Neuron (in vitro differentiated cells): ENCODE measurements around the gene TSPAN14.

ENCODE experiments used
- H2AFZ ChIP-seq: one replicate; pipeline ENCODE4 v1.6.1; 2013; ENCODE audit warnings: low read depth, mild to moderate bottlenecking, inconsistent platforms, low read length, moderate library complexity
- H3K27me3 ChIP-seq: one replicate; pipeline ENCODE4 v1.6.1; 2013; ENCODE audit warnings: low read length; ENCODE audit not compliant: insufficient read depth
- H3K36me3 ChIP-seq: one replicate; pipeline ENCODE4 v1.6.1; 2013; ENCODE audit warnings: low read length; ENCODE audit not compliant: insufficient read depth
- H3K4me1 ChIP-seq: one replicate; pipeline ENCODE4 v1.6.1; 2013; ENCODE audit warnings: low read length; ENCODE audit not compliant: insufficient read depth
- H3K4me3 ChIP-seq: 2 replicates; pipeline ENCODE4 v1.5.1; 2013; ENCODE audit warnings: mild to moderate bottlenecking, low read length, moderate library complexity
- H3K9me3 ChIP-seq: one replicate; pipeline ENCODE4 v1.6.1; 2013; ENCODE audit warnings: low read length

TSPAN14 gene

DNA sequence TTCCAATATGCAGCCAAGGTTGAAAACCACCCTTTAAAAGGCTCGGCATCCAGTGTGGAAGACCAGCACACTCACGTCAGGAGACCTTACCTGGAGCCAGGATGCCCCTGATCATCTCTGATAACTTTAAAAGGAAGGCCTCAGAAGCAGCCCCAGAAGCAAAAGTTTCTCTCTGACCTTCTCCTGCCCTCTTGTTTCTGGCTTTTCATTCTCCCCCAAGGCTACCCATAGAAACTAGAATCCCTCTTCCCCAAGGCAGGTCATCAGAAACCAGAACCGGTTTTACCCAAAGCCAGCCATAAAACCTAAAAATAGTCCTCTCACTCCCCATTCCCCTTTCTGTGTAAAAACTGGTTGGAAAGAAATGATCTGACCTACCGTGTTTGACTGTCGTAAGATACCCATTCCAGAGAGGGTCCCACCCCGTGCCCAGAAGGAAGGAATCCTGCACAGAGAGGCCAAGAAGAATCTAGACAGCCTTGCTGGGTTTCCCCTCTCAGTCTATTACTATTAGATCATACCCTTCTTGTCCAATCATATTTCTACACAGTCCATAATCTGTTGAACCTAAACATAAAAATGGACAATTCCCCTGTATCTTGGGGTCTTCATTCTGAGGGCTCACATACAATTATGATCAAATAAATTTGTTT is 17.5 kb upstream of the TSPAN14 start:
- H2AFZ ChIP-seq, result no peak overlapping the region
- H3K27me3 ChIP-seq, result no peaks in the 10 kb centered on the region
- H3K36me3 ChIP-seq, result peaks cover 13% of the 10 kb centered on the region
- no peak overlapping the region for H3K4me3 ChIP-seq
- no peaks in the 10 kb centered on the region for H3K9me3 ChIP-seq
- H3K4me1 ChIP-seq, result no peaks in the 10 kb centered on the region

DNA sequence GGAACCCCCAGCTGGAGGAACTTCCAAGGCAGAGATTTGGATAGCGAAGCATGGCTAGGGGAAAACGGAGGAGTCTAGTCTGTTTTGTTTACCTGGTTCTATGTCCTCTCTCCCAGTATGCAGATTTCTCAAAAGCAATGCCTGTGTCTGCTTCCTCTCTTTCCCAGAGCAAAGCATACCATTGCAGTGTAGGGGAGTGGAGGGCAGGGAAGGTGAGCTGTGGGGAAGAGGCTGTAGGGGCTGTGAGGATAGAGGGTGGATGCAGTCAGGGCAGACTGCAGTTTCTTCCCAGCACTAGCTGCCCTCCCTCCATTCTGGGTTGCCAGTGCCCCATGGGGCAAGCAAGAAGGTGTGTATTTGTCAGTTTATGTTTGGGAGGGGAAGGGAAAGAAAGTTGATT is 16.9 kb upstream of the TSPAN14 start:
- Histone ChIP-seq H3K4me1 (no peaks in the 10 kb centered on the region), H3K27me3 (no peaks in the 10 kb centered on the region), H2AFZ (no peak overlapping the region), H3K4me3 (no peak overlapping the region), H3K9me3 (no peaks in the 10 kb centered on the region), H3K36me3 (peaks cover 6% of the 10 kb centered on the region)

DNA sequence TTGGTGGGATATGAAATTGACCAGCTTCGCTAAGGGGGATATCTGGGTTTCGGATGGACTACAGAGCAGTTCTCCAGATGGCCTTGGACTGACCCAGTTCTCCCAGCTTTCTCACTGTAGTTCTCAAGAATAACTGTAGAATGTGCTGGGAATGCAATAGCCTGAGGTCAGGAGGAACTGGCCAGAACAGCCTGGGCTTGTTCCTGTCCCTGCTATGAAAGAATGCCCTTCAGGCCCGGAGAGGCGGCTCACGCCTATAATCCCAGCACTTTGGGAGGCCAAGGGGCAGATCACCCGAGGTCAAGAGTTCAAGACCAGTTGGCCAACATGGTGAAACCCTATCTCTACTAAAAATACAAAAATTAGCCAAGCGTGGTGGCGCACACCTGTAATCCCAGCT is 12.3 kb upstream of the TSPAN14 start:
- H3K36me3 ChIP-seq, result no peaks in the 10 kb centered on the region
- no peaks in the 10 kb centered on the region for H3K27me3 ChIP-seq
- H2AFZ ChIP-seq, result no peak overlapping the region
- no peaks in the 10 kb centered on the region for H3K9me3 ChIP-seq
- peaks cover 3% of the 10 kb centered on the region for H3K4me1 ChIP-seq
- H3K4me3 ChIP-seq, result no peak overlapping the region

DNA sequence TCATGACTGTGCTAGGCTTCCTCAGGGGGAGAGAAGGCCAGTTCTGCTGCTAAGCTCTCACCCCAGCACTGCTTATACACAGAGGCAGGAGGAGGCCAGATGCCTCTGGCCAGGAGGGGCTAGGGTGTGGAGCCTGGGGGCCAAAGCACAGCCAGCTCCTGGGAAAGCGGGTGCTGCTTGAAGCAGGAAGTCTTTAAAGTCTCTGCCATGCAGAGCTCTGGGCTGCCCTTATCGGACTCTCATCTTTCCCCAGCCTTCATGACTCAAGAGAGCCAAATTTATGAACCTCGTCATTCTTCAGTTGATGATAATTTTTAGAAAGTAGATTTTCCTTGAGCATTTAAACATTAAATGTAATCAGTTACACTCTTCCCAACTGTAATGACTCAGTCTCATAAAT is 11.2 kb upstream of the TSPAN14 start:
- no peaks in the 10 kb centered on the region for H3K9me3 ChIP-seq
- no peak overlapping the region for H3K4me3 ChIP-seq
- no peaks in the 10 kb centered on the region for H3K36me3 ChIP-seq
- H2AFZ ChIP-seq, result no peak overlapping the region
- H3K4me1 ChIP-seq, result peaks cover 3% of the 10 kb centered on the region
- no peaks in the 10 kb centered on the region for H3K27me3 ChIP-seq

DNA sequence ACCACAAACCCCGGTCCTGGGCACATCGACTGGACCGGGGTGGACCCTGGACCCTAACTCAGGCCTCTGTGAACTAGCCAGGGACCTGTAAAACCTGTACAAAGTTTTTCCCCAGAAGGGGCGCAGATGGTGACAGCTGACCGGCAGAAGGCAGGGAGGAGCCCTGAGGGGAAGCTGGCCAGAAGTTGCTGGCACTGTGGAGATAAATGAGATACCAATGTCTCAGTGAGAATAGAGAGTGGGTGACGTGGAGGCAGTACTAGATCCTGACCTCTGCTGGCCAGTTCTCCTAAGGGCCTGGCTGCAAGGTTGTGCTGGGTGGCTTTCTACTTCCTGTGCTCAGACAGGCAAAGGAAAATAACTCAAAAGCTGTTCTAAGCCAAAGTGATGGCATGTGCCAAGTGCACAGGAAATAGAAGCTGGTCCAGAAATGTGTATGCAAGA is 10.6 kb upstream of the TSPAN14 start:
- H3K4me1 ChIP-seq, result peaks cover 3% of the 10 kb centered on the region
- no peaks in the 10 kb centered on the region for H3K36me3 ChIP-seq
- H3K27me3 ChIP-seq, result no peaks in the 10 kb centered on the region
- H3K4me3 ChIP-seq, result no peak overlapping the region
- no peak overlapping the region for H2AFZ ChIP-seq
- no peaks in the 10 kb centered on the region for H3K9me3 ChIP-seq

DNA sequence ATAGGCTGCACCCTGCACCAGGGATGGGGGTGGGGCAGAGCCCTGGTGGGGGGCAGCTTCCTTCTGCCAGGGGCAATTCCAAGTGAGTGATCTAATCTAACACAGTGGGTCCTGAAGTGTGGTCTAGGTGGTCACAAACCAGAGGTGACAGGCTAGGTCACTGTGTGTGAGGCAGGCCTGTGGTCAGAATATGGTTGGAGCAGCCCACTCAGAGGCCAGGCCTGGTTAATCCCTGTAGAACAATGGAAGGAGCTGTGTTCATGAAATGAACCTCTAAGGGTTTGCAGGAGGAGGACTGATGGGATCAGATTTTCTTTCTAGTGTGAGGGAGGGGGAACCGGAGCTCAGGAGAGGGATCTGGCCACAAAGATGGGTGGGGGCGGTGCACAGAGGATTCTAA is 10.0 kb upstream of the TSPAN14 start:
- H3K36me3 ChIP-seq, result no peaks in the 10 kb centered on the region
- no peaks in the 10 kb centered on the region for H3K27me3 ChIP-seq
- no peak overlapping the region for H3K4me3 ChIP-seq
- H3K4me1 ChIP-seq, result peaks cover 3% of the 10 kb centered on the region
- no peaks in the 10 kb centered on the region for H3K9me3 ChIP-seq
- H2AFZ ChIP-seq, result no peak overlapping the region

DNA sequence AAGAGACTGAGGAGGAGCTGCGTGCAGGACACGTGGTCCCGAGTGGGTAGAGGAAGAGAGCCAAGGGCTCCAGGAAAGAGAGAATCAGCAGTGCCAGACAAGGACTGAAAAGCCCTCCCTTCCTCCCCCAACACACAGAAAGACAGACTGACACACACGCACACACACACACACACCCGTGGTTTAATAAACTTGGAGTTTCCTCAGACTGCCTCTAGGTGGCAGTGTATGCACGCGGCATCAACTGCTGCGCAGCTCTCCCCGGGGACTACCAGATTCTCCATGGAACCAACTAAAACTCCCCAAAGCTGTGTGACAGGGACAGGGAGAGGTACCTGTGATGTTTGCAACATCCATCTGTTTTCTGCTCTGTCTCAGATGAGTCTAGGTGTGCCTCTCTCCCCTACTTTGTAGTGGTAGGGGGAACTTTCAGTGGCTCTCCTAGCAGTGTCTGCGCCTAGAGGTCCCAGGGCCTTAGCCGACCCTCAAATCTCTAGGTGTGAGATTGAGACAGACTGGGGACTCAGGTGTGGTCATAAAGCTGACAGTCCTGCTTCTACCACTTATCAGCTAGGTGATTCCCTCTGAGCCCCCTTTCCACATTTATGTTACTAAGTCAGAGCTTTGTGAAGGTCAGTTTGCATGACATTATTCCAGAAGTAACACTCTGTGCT is 9.3 kb upstream of the TSPAN14 start:
- H2AFZ ChIP-seq, result no peak overlapping the region

DNA sequence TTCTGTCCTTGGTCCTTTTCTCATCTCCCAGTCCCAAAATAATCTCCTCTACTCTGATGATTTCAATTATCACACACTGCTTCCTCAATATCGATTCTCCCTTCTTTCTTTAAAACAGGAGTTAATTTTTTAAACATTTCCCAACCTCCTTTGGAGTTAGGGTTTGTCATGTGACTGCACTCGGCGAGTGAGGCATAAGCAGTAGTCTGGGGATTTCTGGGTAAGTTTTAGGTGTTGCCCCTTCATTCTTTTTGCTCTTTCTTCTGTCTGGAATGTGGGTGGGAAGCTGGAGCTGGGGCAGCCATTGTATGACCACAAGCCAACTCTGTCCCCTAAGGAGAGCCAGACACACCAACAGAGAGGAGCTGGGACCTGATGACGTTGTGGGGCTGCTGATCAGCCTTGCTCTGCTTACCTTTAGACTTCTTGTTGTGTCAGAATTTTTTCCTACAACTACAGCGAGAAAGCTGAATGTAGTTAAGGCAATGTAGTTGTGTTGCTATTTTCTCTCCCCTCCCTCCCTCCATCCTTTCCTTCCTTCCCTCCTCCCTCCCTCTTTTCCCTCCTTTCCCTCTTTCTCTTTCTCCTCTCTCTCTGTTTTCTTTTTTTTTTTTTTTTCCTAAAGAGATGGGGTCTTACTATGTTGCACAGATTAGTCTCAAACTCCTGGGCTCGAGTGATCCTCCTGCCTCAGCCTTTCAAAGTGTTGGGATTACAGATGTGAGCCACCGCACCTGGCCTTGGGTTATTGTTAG is 6.5 kb upstream of the TSPAN14 start:
- H3K9me3 ChIP-seq, result peaks cover 2% of the 10 kb centered on the region
- H2AFZ ChIP-seq, result no peak overlapping the region
- no peaks in the 10 kb centered on the region for H3K36me3 ChIP-seq
- no peaks in the 10 kb centered on the region for H3K27me3 ChIP-seq
- peaks cover 3% of the 10 kb centered on the region for H3K4me1 ChIP-seq
- no peak overlapping the region for H3K4me3 ChIP-seq

More for the DNA sequence above, 9.3 kb upstream of the TSPAN14 start:
- Histone ChIP-seq H3K36me3 (no peaks in the 10 kb centered on the region), H3K27me3 (no peaks in the 10 kb centered on the region), H3K4me3 (no peak overlapping the region), H3K9me3 (no peaks in the 10 kb centered on the region), H3K4me1 (peaks cover 3% of the 10 kb centered on the region)

DNA sequence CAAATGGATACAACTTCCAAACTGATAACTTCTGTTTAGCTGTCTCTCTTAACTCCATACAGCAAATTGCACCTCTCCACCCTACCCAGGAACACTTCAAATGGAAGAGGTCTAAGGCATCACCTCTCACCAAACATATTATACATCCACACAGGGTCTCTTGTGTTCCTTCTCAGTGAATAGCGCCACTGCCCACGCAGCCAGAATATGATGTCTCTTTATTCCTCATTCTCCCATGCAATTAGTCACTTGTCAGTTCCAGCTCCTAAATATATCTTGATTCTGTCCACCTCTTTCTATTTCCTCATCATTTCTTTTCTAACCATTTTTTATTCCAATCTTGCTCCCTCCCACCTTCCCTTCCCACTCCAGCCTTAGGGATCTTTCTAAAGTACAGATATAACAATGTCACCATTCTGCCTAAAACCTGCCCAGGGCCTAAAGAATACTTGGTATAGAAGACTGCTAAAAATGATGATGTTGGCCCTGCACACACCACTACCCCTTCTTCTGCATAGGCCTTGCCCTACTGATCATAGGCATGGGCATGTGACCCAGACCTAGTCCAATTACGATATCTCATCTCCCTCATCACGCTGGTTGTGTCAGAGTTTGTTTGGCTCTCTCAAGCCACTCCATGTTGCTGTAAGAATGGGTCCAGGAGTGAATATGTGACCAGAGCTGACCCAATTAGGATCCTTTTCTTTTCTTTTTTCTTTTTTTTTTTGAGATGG is 5.7 kb upstream of the TSPAN14 start:
- H3K36me3 ChIP-seq, result no peaks in the 10 kb centered on the region

DNA sequence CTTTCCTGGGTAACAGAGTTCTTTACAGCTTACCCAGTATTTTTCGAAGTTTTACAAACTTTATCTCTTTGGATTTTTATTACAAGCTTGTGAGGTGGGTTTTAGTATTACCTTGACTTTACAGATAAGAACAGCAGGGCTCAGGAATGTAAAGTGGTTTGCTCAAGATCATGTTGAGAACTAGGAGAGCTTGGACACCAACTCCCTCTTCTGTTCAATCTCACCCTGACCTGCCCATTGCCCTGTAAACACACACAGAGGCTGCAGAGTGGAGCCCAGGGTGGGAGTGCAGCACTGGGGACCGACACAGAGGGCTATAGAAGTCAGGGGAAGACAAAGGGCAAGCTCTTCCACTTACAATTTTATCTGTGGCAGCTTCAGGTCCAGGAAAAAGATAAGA is 4.6 kb upstream of the TSPAN14 start:
- H3K4me3 ChIP-seq, result no peak overlapping the region
- H2AFZ ChIP-seq, result no peak overlapping the region
- H3K36me3 ChIP-seq, result no peaks in the 10 kb centered on the region
- peaks cover 6% of the 10 kb centered on the region for H3K4me1 ChIP-seq
- peaks cover 2% of the 10 kb centered on the region for H3K9me3 ChIP-seq
- H3K27me3 ChIP-seq, result no peaks in the 10 kb centered on the region

More for the DNA sequence above, 5.7 kb upstream of the TSPAN14 start:
- Histone ChIP-seq H2AFZ (no peak overlapping the region), H3K9me3 (peaks cover 2% of the 10 kb centered on the region), H3K4me3 (no peak overlapping the region), H3K27me3 (no peaks in the 10 kb centered on the region), H3K4me1 (peaks cover 8% of the 10 kb centered on the region)

DNA sequence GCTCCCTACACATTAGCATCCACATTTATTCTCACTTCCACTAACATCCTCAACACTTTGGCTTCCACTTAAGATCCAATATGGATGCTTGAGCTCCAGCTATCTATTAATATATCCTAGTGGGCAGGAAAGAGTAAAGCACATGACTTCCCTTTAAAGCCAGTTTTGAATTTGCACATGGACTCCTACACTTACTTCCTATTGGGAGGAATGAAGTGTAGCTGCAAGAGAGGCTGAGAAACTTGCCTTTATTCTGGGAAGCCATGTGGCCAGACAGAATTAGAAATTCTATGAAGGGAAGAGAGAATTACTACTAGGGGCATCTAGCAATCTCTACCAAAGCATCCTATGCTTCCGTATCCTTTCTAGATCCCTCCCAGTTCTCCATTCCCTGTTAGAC is 3.0 kb upstream of the TSPAN14 start:
- Histone ChIP-seq H3K27me3 (no peaks in the 10 kb centered on the region), H2AFZ (no peak overlapping the region), H3K9me3 (peaks cover 2% of the 10 kb centered on the region), H3K36me3 (no peaks in the 10 kb centered on the region), H3K4me3 (no peak overlapping the region), H3K4me1 (peaks cover 17% of the 10 kb centered on the region)

DNA sequence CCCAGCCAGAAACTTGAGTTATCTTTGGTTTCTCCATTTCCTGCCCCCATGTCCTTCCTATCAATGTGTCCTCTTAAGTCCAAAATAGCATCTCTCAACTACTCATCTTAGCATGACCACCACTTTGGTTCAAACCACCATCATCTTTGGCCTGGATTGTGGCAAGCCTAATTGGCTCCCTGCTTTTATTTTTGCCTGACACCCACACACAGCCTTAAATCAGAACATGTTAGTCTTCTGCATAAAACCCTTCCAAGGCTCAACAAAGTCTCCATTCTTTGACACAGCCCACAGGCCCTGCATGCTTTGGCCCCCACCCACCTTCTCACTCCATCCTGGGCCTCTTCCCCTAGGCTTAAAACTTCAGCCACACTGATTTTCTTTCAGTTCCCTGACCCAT is 2.0 kb upstream of the TSPAN14 start:
- Histone ChIP-seq H3K4me1 (peaks cover 20% of the 10 kb centered on the region), H3K36me3 (no peaks in the 10 kb centered on the region), H3K4me3 (no peak overlapping the region), H2AFZ (no peak overlapping the region), H3K27me3 (no peaks in the 10 kb centered on the region), H3K9me3 (peaks cover 2% of the 10 kb centered on the region)

DNA sequence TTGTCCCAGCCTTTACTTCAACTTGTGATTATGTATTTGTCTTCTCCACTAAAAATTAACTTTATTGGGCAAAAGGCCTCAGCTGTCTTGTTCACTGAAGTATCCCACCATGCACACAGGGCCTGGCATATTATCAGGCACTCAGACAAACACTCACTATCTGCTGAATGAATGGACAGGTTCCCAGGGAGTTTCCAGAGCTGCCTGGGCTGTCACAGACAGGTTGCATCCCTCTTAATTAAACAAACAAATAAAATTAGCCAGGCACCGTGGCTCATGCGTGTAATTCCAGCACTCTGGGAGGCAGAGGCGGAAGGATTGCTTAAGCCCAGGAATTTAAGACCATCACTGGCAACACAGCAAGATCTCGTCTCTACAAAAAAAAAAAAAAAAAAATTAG is 1.5 kb upstream of the TSPAN14 start:
- no peak overlapping the region for H3K4me3 ChIP-seq
- H3K4me1 ChIP-seq, result peaks cover 20% of the 10 kb centered on the region
- H2AFZ ChIP-seq, result no peak overlapping the region
- no peaks in the 10 kb centered on the region for H3K27me3 ChIP-seq
- peaks cover 2% of the 10 kb centered on the region for H3K36me3 ChIP-seq
- peaks cover 2% of the 10 kb centered on the region for H3K9me3 ChIP-seq
